HepG2 (cell line): ENCODE results near the gene PALM. TPM values are rescaled to one million over a fixed set of nuclear protein-coding genes. Genes with fewer than 3 reads are reported as not detected.

Experiments
- ATAC-seq: fragments of 200-7000 bp; cut with Tn5 transposase; 3 replicates; pipeline ENCODE4 v1.9.1; 2020; ENCODE audit warnings: mild to moderate bottlenecking, moderate library complexity
- BruUV-seq: library from RNA; stranded (reverse); fragments of 400-500 nt; replicated peaks from 2 replicates; lab custom pipeline; 2021; lab: Mats Ljungman, UMichigan
- CTCF ChIA-PET: fragments of 300-600 bp; formaldehyde crosslinking; extraction: SDS; loops from one replicate; lab custom pipeline; 2021; ENCODE audit warnings: low total read pairs, inconsistent platforms, low intra/inter-chr PET ratio; lab: Yijun Ruan, JAX
- POLR2A ChIA-PET: fragments of 350-600 bp; sonication (Branson Sonifier 250); formaldehyde crosslinking; loops from one replicate; lab custom pipeline; 2020; ENCODE audit warnings: antibody characterized with exemption, inconsistent platforms; lab: Yijun Ruan, JAX
- DNase-seq: peaks from one replicate; pipeline ENCODE4 v3.0.0-alpha.2; 2015; ENCODE audit warnings: low spot score
- FAIRE-seq: peaks from 3 replicates; lab custom pipeline; 2011; peaks lifted over from hg19 to GRCh38; lab: Jason Lieb, UNC
- H2AFZ ChIP-seq: one replicate; pipeline ENCODE4 v1.6.1; 2011; ENCODE audit warnings: low read length, inconsistent platforms
- H3K27ac ChIP-seq: fragments of 300-600 bp; 3 replicates; pipeline ENCODE4 v1.8.0; 2011; ENCODE audit warnings: mixed run types, mild to moderate bottlenecking, mixed read lengths, low read length, inconsistent platforms; ENCODE audit not compliant: insufficient read depth; ENCODE audit errors: extremely low read length
- H3K27me3 ChIP-seq, 2 experiments: fragments of 200-600 bp in 1 of 2; 2 replicates in 1 of 2; 3 replicates in 1 of 2; pipeline versions ENCODE4 v1.6.0 to v1.8.0; 2011; ENCODE audit warnings: low read length in 2 of 2, mild to moderate bottlenecking in 2 of 2, moderate library complexity in 2 of 2, inconsistent platforms in 1 of 2; ENCODE audit not compliant: insufficient read depth in 2 of 2, control insufficient read depth in 1 of 2
- H3K36me3 ChIP-seq, 2 experiments: fragments of 200-600 bp in 1 of 2; replicated peaks in 1 of 2; 2 replicates in 1 of 2; 3 replicates in 1 of 2; pipeline versions ENCODE4 v1.5.1 to v1.8.0; 2011; ENCODE audit warnings: low read length in 2 of 2, inconsistent platforms in 1 of 2; ENCODE audit not compliant: insufficient read depth in 2 of 2, control insufficient read depth in 1 of 2
- H3K4me1 ChIP-seq: 2 replicates; pipeline ENCODE4 v1.5.1; 2012; ENCODE audit warnings: low read length, inconsistent platforms; ENCODE audit not compliant: insufficient read depth
- H3K4me2 ChIP-seq: 2 replicates; pipeline ENCODE4 v1.6.0; 2011; ENCODE audit warnings: low read depth, low read length, inconsistent platforms
- H3K4me3 ChIP-seq, 3 experiments: fragments of 200-600 bp in 1 of 3; sonication (generic), shearing (Covaris generic) in 1 of 3; replicated peaks in 1 of 3; 2 replicates each; pipeline ENCODE4 v1.5.1; 2011 to 2016; ENCODE audit warnings: low read length in 3 of 3, inconsistent platforms in 2 of 3, low read depth in 2 of 3, mild to moderate bottlenecking in 2 of 3, control low read depth in 1 of 3, mixed read lengths in 1 of 3; ENCODE audit not compliant: insufficient read depth in 1 of 3
- H3K79me2 ChIP-seq: one replicate; pipeline ENCODE4 v1.6.1; 2011; ENCODE audit warnings: low read length, inconsistent platforms; ENCODE audit not compliant: insufficient read depth
- H3K9ac ChIP-seq: 2 replicates; pipeline ENCODE4 v1.6.0; 2011; ENCODE audit warnings: mild to moderate bottlenecking, low read depth, low read length, inconsistent platforms; ENCODE audit not compliant: insufficient read depth
- H3K9me3 ChIP-seq: 2 replicates; pipeline ENCODE4 v1.5.1; 2012; ENCODE audit warnings: mild to moderate bottlenecking, low read length
- H4K20me1 ChIP-seq: 2 replicates; pipeline ENCODE4 v1.6.0; 2011; ENCODE audit warnings: inconsistent platforms, mild to moderate bottlenecking, low read length, moderate library complexity; ENCODE audit not compliant: insufficient read depth
- CENPT ChIP-seq: sonication (generic); formaldehyde crosslinking; IDR thresholded peaks from 2 replicates; pipeline ENCODE4 v1.8.0; 2022; ENCODE audit warnings: low read depth, mild to moderate bottlenecking, moderate library complexity, missing genetic modification reagents
- GMEB1 ChIP-seq: sonication (generic); formaldehyde crosslinking; IDR thresholded peaks from 2 replicates; pipeline ENCODE4 v1.5.1; 2020; ENCODE audit warnings: missing genetic modification reagents, mild to moderate bottlenecking, borderline replicate concordance
- HNRNPL ChIP-seq: fragments of 200-400 bp; formaldehyde crosslinking; IDR thresholded peaks from 2 replicates; pipeline ENCODE4 v1.6.1; 2017; ENCODE audit warnings: mild to moderate bottlenecking, low read depth, low read length
- PCBP1 ChIP-seq: fragments of 200-400 bp; formaldehyde crosslinking; IDR thresholded peaks from 2 replicates; pipeline ENCODE4 v1.6.1; 2017; ENCODE audit warnings: mild to moderate bottlenecking, low read depth, low read length, borderline replicate concordance
- POGZ ChIP-seq: sonication (generic); formaldehyde crosslinking; IDR thresholded peaks from 2 replicates; pipeline ENCODE4 v1.4.0; 2020; ENCODE audit warnings: mild to moderate bottlenecking, missing genetic modification reagents
- SP1 ChIP-seq, 2 experiments: fragments of 450-650 bp in 1 of 2; sonication (generic) in 1 of 2; formaldehyde crosslinking in 1 of 2; IDR thresholded peaks; 2 replicates each; pipeline versions ENCODE4 v1.4.0 to v1.6.1; 2016 to 2020; ENCODE audit warnings: missing genetic modification reagents in 1 of 2
- ZBTB33 ChIP-seq: sonication (generic); formaldehyde crosslinking; IDR thresholded peaks from 2 replicates; pipeline ENCODE4 v1.4.0; 2020; ENCODE audit warnings: missing genetic modification reagents
- ZNF275 ChIP-seq: sonication (generic); formaldehyde crosslinking; IDR thresholded peaks from 2 replicates; pipeline ENCODE4 v1.8.0; 2022; ENCODE audit warnings: missing genetic modification reagents, mild to moderate bottlenecking, inconsistent platforms, borderline replicate concordance
- ZNF292 ChIP-seq: sonication (generic); formaldehyde crosslinking; IDR thresholded peaks from 2 replicates; pipeline ENCODE4 v1.8.1; 2022; ENCODE audit warnings: mild to moderate bottlenecking, low read depth, missing genetic modification reagents, borderline replicate concordance
- ZNF430 ChIP-seq: sonication (generic); formaldehyde crosslinking; IDR thresholded peaks from 2 replicates; pipeline ENCODE4 v1.9.0; 2021; ENCODE audit warnings: mild to moderate bottlenecking, missing genetic modification reagents
- ZNF460 ChIP-seq: sonication (generic); formaldehyde crosslinking; IDR thresholded peaks from 2 replicates; pipeline ENCODE4 v1.5.1; 2020; ENCODE audit warnings: missing genetic modification reagents, mild to moderate bottlenecking, borderline replicate concordance
- WGBS: methylation state at CpG from one replicate; pipeline ENCODE4 v1.1.6; 2017; ENCODE audit warnings: low lambda C conversion rate; 5-methylcytosine and 5-hydroxymethylcytosine counted together
- in situ Hi-C: cut with HindIII; loops from 2 replicates; pipeline ENCODE4 v1.10.0; 2017; ENCODE audit warnings: low pct_unique_long_range_greater_than_20kb; ENCODE audit not compliant: extremely low pct_ligation_motif_present
- intact Hi-C: fragments of 100-400 bp; cut with micrococcal nuclease; formaldehyde crosslinking; loops from one replicate; pipeline ENCODE4 v1.10.0; 2022; ENCODE audit not compliant: unreplicated experiment
- polyA plus RNA-seq, 8 experiments: library from polyadenylated mRNA; depleted of rRNA in 3 of 8; stranded (reverse) in 7 of 8; unstranded in 1 of 8; fragments of >200 nt; fragmentation: Illumina TruSeq in 4 of 8; extraction: Trizol in 4 of 8; gene quantifications; 2 replicates each; pipeline versions ENCODE4 v1.2.1 to v1.2.3, GENCODE V29; 2011 to 2016; ENCODE audit warnings: low read depth in 4 of 8, missing spikeins in 1 of 8, mixed read lengths in 1 of 8; ENCODE audit not compliant: insufficient read depth in 1 of 8
- total RNA-seq, 5 experiments: library from RNA; depleted of rRNA; stranded (reverse); fragments of >200 nt; fragmentation: Illumina TruSeq; extraction: Trizol; gene quantifications; 2 replicates each; pipeline ENCODE4 v1.2.3, GENCODE V29; 2016; ENCODE audit warnings: low read depth in 1 of 5

The PALM gene
- total and polyA plus RNA-seq, 2 of the 13 experiments (the other 11 are each of a cell fraction or from before 2014, with no cell fraction given), result 4.0 to 9.7 TPM

- DNase-seq, result no peak
- no peak overlapping the region for H3K4me3 ChIP-seq
- ATAC-seq, result no peak
- ChIA-PET CTCF (no interaction called here), POLR2A (no interaction called here)
- FAIRE-seq, result no peak
- H4K20me1 ChIP-seq, result no peaks in the 10 kb centered on the region
- no TSS peak for BruUV-seq
- intact Hi-C loops, result no loop called here
- H3K27me3 ChIP-seq, result no peaks in the 10 kb centered on the region
- H3K27ac ChIP-seq, result no peak overlapping the region
- H3K4me1 ChIP-seq, result peaks cover 44% of the 10 kb centered on the region
- no peaks in the 10 kb centered on the region for H3K79me2 ChIP-seq
- WGBS, result 90% methylated on average over 19 of the region's 32 CpGs
- H3K4me2 ChIP-seq, result no peak overlapping the region
- H3K36me3 ChIP-seq, result no peaks in the 10 kb centered on the region
- H2AFZ ChIP-seq, result no peak overlapping the region
- H3K9me3 ChIP-seq, result no peaks in the 10 kb centered on the region
- no peak overlapping the region for H3K9ac ChIP-seq
- in situ Hi-C loops, result loop anchor here (10.0 kb wide), 1 partner anchor 151 kb away; the partner anchor contains the start of gene HCN2
- TF ChIP-seq PCBP1 (no peak), CENPT (CRISPR knock-in tag) (no peak), ZBTB33 (CRISPR knock-in tag) (peak; percentile 31; the same call in 1 of the 2 replicates)
These were observed 27.4 kb downstream of the PALM start for GRCh38 chr19:736125-736524.

- Histone ChIP-seq H3K9me3 (no peaks in the 10 kb centered on the region), H3K4me2 (peak overlapping the region; percentile 47; the same call in 1 of the 2 replicates), H3K79me2 (no peaks in the 10 kb centered on the region), H3K4me3 (peak overlapping the region in 1 of 3 experiments; percentile 5; a peak in 1 of 6 replicates), H4K20me1 (no peaks in the 10 kb centered on the region), H2AFZ (no peak overlapping the region), H3K27me3 (no peaks in the 10 kb centered on the region), H3K36me3 (no peaks in the 10 kb centered on the region), H3K27ac (peak overlapping the region; percentile 88), H3K9ac (peak overlapping the region; percentile 47; the same call in 1 of the 2 replicates), H3K4me1 (peaks cover 48% of the 10 kb centered on the region)
- in situ Hi-C loops, result loop anchor here (10.0 kb wide), 1 partner anchor 153 kb away; the partner anchor contains the start of gene HCN2
- ChIA-PET POLR2A (interaction anchor here (0.8 to 5.3 kb wide), 11 partner anchors 14 to 239 kb away, joined by 3 to 81 read pairs (median 8); partner anchors contain the start of genes MISP, PALM and RNF126), CTCF (interaction anchor here (1.3 kb wide), 1 partner anchor 73 kb away, joined by 4 read pairs; no protein-coding TSS in a partner anchor)
- peak; percentile 56 for ATAC-seq
- no peak for FAIRE-seq
- peak; percentile 41 for DNase-seq
- intact Hi-C loops, result loop anchor here (2.0 kb wide), 1 partner anchor 15 kb away; no protein-coding TSS in a partner anchor
- WGBS, result 51% methylated on average over 13 of the region's 22 CpGs
- no TSS peak for BruUV-seq
- no peak for TF ChIP-seq ZNF275 (CRISPR knock-in tag)
- TF ChIP-seq HNRNPL, result 0 out of 2 replicates have a peak, but pooled peaks have one; percentile 70
- peak; percentile 76 for TF ChIP-seq ZNF460 (CRISPR knock-in tag)
- no peak for TF ChIP-seq SP1 (IDR thresholded peaks at IDR 0.05)
- TF ChIP-seq SP1 (CRISPR knock-in tag; IDR thresholded peaks at IDR 0.05), result peak; percentile 46; the same call in 1 of the 2 replicates
- no peak for TF ChIP-seq POGZ (CRISPR knock-in tag)
- 0 out of 2 replicates have a peak, but pooled peaks have one; percentile 37 for TF ChIP-seq ZNF292 (CRISPR knock-in tag)
- TF ChIP-seq GMEB1, result 0 out of 2 replicates have a peak, but pooled peaks have one; percentile 25
- TF ChIP-seq ZNF430 (CRISPR knock-in tag), result peak; percentile 17; the same call in 1 of the 2 replicates
These were observed 28.9 kb downstream of the PALM start for GRCh38 chr19:737591-738093.
